NCI-H1436 treated with DMSO at 0.1 percent for 48 hours (cell line): ENCODE measurements around the gene ICE2.
A peak's percentile ranks its signal among the peaks of the same experiment; 100 is the strongest.

Source experiments
- DNase-seq: peaks from one replicate; lab custom pipeline; 2025; lab: John Stamatoyannopoulos, UW

The ICE2 gene

GRCh38 chr15:60387321-60387720 is 91.6 kb downstream of the ICE2 start:
- no peak for DNase-seq

GRCh38 chr15:60386615-60387014 is 92.3 kb downstream of the ICE2 start:
- no peak for DNase-seq

- no peak for DNase-seq
Observed at GRCh38 chr15:60385620-60386552, 93.1 kb downstream of the ICE2 start.

GRCh38 chr15:60384526-60385126 is 94.3 kb downstream of the ICE2 start:
- no peak for DNase-seq

- DNase-seq, result no peak
Observed at GRCh38 chr15:60384053-60384452, 94.9 kb downstream of the ICE2 start.

- no peak for DNase-seq
Observed at GRCh38 chr15:60382773-60383674, 95.9 kb downstream of the ICE2 start.

- no peak for DNase-seq
Observed at GRCh38 chr15:60381148-60381788, 97.7 kb downstream of the ICE2 start.

- no peak for DNase-seq
Observed at GRCh38 chr15:60379525-60380274, 99.2 kb downstream of the ICE2 start.

GRCh38 chr15:60379185-60379524 is 99.8 kb downstream of the ICE2 start:
- DNase-seq, result no peak

GRCh38 chr15:60376677-60377095 is 102.3 kb downstream of the ICE2 start:
- no peak for DNase-seq

GRCh38 chr15:60375306-60375705 is 103.6 kb downstream of the ICE2 start:
- no peak for DNase-seq

- DNase-seq, result peak; percentile 95
Observed at GRCh38 chr15:60374628-60375081, 104.3 kb downstream of the ICE2 start.

GRCh38 chr15:60374209-60374608 is 104.7 kb downstream of the ICE2 start:
- no peak for DNase-seq

- DNase-seq, result no peak
Observed at GRCh38 chr15:60373745-60374144, 105.2 kb downstream of the ICE2 start.

- DNase-seq, result no peak
Observed at GRCh38 chr15:60373327-60373726, 105.6 kb downstream of the ICE2 start.

- no peak for DNase-seq
Observed at GRCh38 chr15:60372756-60373155, 106.2 kb downstream of the ICE2 start.

GRCh38 chr15:60372227-60372626 is 106.7 kb downstream of the ICE2 start:
- DNase-seq, result no peak

GRCh38 chr15:60371175-60372051 is 107.5 kb downstream of the ICE2 start:
- no peak for DNase-seq

- no peak for DNase-seq
Observed at GRCh38 chr15:60370869-60371136, 108.1 kb downstream of the ICE2 start.

GRCh38 chr15:60370105-60370868 is 108.7 kb downstream of the ICE2 start:
- no peak for DNase-seq
